ENCODE measurements around the gene NKX1-1.

Gene NKX1-1

GRCh38 chr4:1405636-1406393 lies 427 bp downstream of the NKX1-1 start:
- no peaks in the 10 kb centered on the region for H3F3A ChIP-seq (ENCODE audit: control insufficient read depth, insufficient read depth)
- H4K20me1 ChIP-seq (ENCODE audit: control insufficient read depth, insufficient read depth, low read depth, low read length) = no peaks in the 10 kb centered on the region
- peaks cover 10% of the 10 kb centered on the region; the same call in 1 of the 2 replicates for H3K9me3 ChIP-seq (ENCODE audit: control insufficient read depth, insufficient read depth, low read length)
- H3K27me3 ChIP-seq (ENCODE audit: control insufficient read depth, low read length) = no peaks in the 10 kb centered on the region
- no peaks in the 10 kb centered on the region for H3K79me2 ChIP-seq (ENCODE audit: control insufficient read depth, low read length)
- H3K4me3 ChIP-seq (ENCODE audit: low read length) = no peak overlapping the region
- H3K4me1 ChIP-seq (ENCODE audit: control insufficient read depth, low read length) = no peaks in the 10 kb centered on the region
- H3K27ac ChIP-seq (ENCODE audit: low read depth, low read length) = no peak overlapping the region
- no peaks in the 10 kb centered on the region for H3K9me2 ChIP-seq (replicated peaks; ENCODE audit: control insufficient read depth, low read length)
- no peaks in the 10 kb centered on the region for H3K36me3 ChIP-seq (ENCODE audit: control insufficient read depth, low read length)
- no peak for TF ChIP-seq EZH2phosphoT487 (IDR thresholded peaks at IDR 0.05; ENCODE audit: borderline replicate concordance, low read length)
- no peak for TF ChIP-seq CTCF (IDR thresholded peaks at IDR 0.05; ENCODE audit: low read depth, low read length, poor library complexity, severe bottlenecking)
- no peak overlapping the region for H3K4me2 ChIP-seq (ENCODE audit: low read length)

- no peaks in the 10 kb centered on the region for H3F3A ChIP-seq (ENCODE audit: control insufficient read depth, insufficient read depth)
- H3K9me3 ChIP-seq (ENCODE audit: control insufficient read depth, insufficient read depth, low read length) = peaks cover 11% of the 10 kb centered on the region; the same call in 1 of the 2 replicates
- H3K36me3 ChIP-seq (ENCODE audit: control insufficient read depth, low read length) = no peaks in the 10 kb centered on the region
- no peaks in the 10 kb centered on the region for H3K79me2 ChIP-seq (ENCODE audit: control insufficient read depth, low read length)
- no peaks in the 10 kb centered on the region for H4K20me1 ChIP-seq (ENCODE audit: control insufficient read depth, insufficient read depth, low read depth, low read length)
- no peaks in the 10 kb centered on the region for H3K9me2 ChIP-seq (replicated peaks; ENCODE audit: control insufficient read depth, low read length)
- no peaks in the 10 kb centered on the region for H3K4me1 ChIP-seq (ENCODE audit: control insufficient read depth, low read length)
- H3K4me2 ChIP-seq (ENCODE audit: low read length) = no peak overlapping the region
- no peak for TF ChIP-seq CTCF (IDR thresholded peaks at IDR 0.05; ENCODE audit: low read depth, low read length, poor library complexity, severe bottlenecking)
- TF ChIP-seq EZH2phosphoT487 (IDR thresholded peaks at IDR 0.05; ENCODE audit: borderline replicate concordance, low read length) = no peak
- no peak overlapping the region for H3K4me3 ChIP-seq (ENCODE audit: low read length)
- no peaks in the 10 kb centered on the region for H3K27me3 ChIP-seq (ENCODE audit: control insufficient read depth, low read length)
- H3K27ac ChIP-seq (ENCODE audit: low read depth, low read length) = no peak overlapping the region
Observed at GRCh38 chr4:1405254-1405635, 997 bp downstream of the NKX1-1 start.

- no peaks in the 10 kb centered on the region for H3K9me2 ChIP-seq (replicated peaks; ENCODE audit: control insufficient read depth, low read length)
- TF ChIP-seq EZH2phosphoT487 (IDR thresholded peaks at IDR 0.05; ENCODE audit: borderline replicate concordance, low read length) = no peak
- no peak for TF ChIP-seq CTCF (IDR thresholded peaks at IDR 0.05; ENCODE audit: low read depth, low read length, poor library complexity, severe bottlenecking)
- no peak overlapping the region for H3K4me3 ChIP-seq (ENCODE audit: low read length)
- no peaks in the 10 kb centered on the region for H3K27me3 ChIP-seq (ENCODE audit: control insufficient read depth, low read length)
- H3K36me3 ChIP-seq (ENCODE audit: control insufficient read depth, low read length) = no peaks in the 10 kb centered on the region
- no peak overlapping the region for H3K27ac ChIP-seq (ENCODE audit: low read depth, low read length)
- no peaks in the 10 kb centered on the region for H3K79me2 ChIP-seq (ENCODE audit: control insufficient read depth, low read length)
- H3K4me1 ChIP-seq (ENCODE audit: control insufficient read depth, low read length) = no peaks in the 10 kb centered on the region
- peaks cover 16% of the 10 kb centered on the region; the same call in 1 of the 2 replicates for H3K9me3 ChIP-seq (ENCODE audit: control insufficient read depth, insufficient read depth, low read length)
- H3F3A ChIP-seq (ENCODE audit: control insufficient read depth, insufficient read depth) = no peaks in the 10 kb centered on the region
- no peaks in the 10 kb centered on the region for H4K20me1 ChIP-seq (ENCODE audit: control insufficient read depth, insufficient read depth, low read depth, low read length)
- H3K4me2 ChIP-seq (ENCODE audit: low read length) = no peak overlapping the region
Observed at GRCh38 chr4:1404573-1405253, 1.5 kb downstream of the NKX1-1 start.
